Stomach (tissue), 9 donors: Measurements from ENCODE around the gene CLDN20. TPM values are rescaled to one million over a fixed set of nuclear protein-coding genes. Genes with fewer than 3 reads are reported as not detected.

Experiments used
- DNase-seq, 2 donors: peaks; one replicate each; pipeline versions ENCODE4 v3.0.0 to v3.0.0-alpha.2; 2013 to 2019
- H3K27ac ChIP-seq, 5 donors: fragments of 200-600 bp in 4 of 5; sonication (generic) in 4 of 5; one replicate each; pipeline ENCODE4 v1.5.1; 2013 to 2019; ENCODE audit warnings: mild to moderate bottlenecking in 1 of 5, moderate library complexity in 1 of 5
- H3K27me3 ChIP-seq, 3 donors: fragments of 200-600 bp; sonication (generic); one replicate each; pipeline ENCODE4 v1.5.1; 2017 to 2019; ENCODE audit warnings: mixed run types in 1 of 3
- H3K36me3 ChIP-seq, 4 donors: fragments of 200-600 bp; sonication (generic); 1 replicate in 3 of 4; 2 replicates in 1 of 4; pipeline ENCODE4 v1.5.1; 2016 to 2019
- H3K4me1 ChIP-seq, 4 donors: fragments of 200-600 bp; sonication (generic); one replicate each; pipeline ENCODE4 v1.5.1; 2016 to 2019
- H3K4me3 ChIP-seq, 4 donors: fragments of 200-600 bp; sonication (generic) in 3 of 4; one replicate each; pipeline ENCODE4 v1.5.1; 2016 to 2019; ENCODE audit warnings: mild to moderate bottlenecking in 1 of 4
- H3K9me3 ChIP-seq, 4 donors: fragments of 200-600 bp; sonication (generic); one replicate each; pipeline ENCODE4 v1.5.1; 2016 to 2019
- CTCF ChIP-seq, 7 experiments: fragments of 450-650 bp in 4 of 7; fragments of 200-600 bp in 3 of 7; sonication (generic) in 3 of 7; IDR thresholded peaks; one replicate each; pipeline ENCODE4 v1.5.1; 2016 to 2019; ENCODE audit warnings: antibody characterized with exemption in 7 of 7, control low read depth in 2 of 7, mild to moderate bottlenecking in 1 of 7
- EP300 ChIP-seq: sonication (generic); formaldehyde crosslinking; IDR thresholded peaks from one replicate; pipeline ENCODE4 v1.6.1; 2017; ENCODE audit warnings: antibody characterized with exemption
- POLR2A ChIP-seq, 4 donors: fragments of 450-650 bp; IDR thresholded peaks; one replicate each; pipeline ENCODE4 v1.6.1; 2016; ENCODE audit warnings: antibody characterized with exemption in 4 of 4, control low read depth in 2 of 4, mild to moderate bottlenecking in 1 of 4, moderate library complexity in 1 of 4
- POLR2AphosphoS5 ChIP-seq, 3 donors: sonication (generic); formaldehyde crosslinking; IDR thresholded peaks; one replicate each; pipeline ENCODE4 v1.6.1; 2016; ENCODE audit warnings: antibody characterized with exemption in 3 of 3
- WGBS, 5 donors: extraction: QIAGEN DNeasy Blood & Tissue Kit in 3 of 5; methylation state at CpG; one replicate each; pipeline versions ENCODE4 v1.1.5 to v1.1.7; 2013 to 2018; 5-methylcytosine and 5-hydroxymethylcytosine counted together
- intact Hi-C: fragments of 100-400 bp; cut with DNase I; formaldehyde crosslinking; loops from one replicate; pipeline ENCODE4 v1.15.1; 2023; ENCODE audit warnings: low total_unique reads
- polyA plus RNA-seq, 3 donors: library from polyadenylated mRNA; stranded (reverse); fragments of 200-250 nt; gene quantifications; one replicate each; pipeline ENCODE4 v1.2.3, GENCODE V29; 2013
- total RNA-seq, 5 donors: library from RNA; depleted of rRNA; stranded (reverse); fragments of >200 nt; gene quantifications; one replicate each; pipeline versions ENCODE4 v1.1.0 to v1.2.3, GENCODE V29; 2014 to 2016
- donor health status: healthy with polysubstance abuse.
- donor health status: Bipolar disorder and iron deficiency.
- donor health status: healthy.

CLDN20 gene
- total and polyA plus RNA-seq, 8 donors, result not detected

- H3K4me1 ChIP-seq, result no peaks in the 10 kb centered on the region
- no peaks in the 10 kb centered on the region for H3K9me3 ChIP-seq
- TF ChIP-seq CTCF (IDR thresholded peaks at IDR 0.05) (no peak), POLR2AphosphoS5 (IDR thresholded peaks at IDR 0.05) (no peak), EP300 (no peak), POLR2A (IDR thresholded peaks at IDR 0.05) (no peak)
- H3K27ac ChIP-seq, result no peak overlapping the region
- 84 to 94% (median 93%) methylated on average over 3 of the region's 3 CpGs for WGBS, 5 donors
- intact Hi-C loops, result no loop called here
- H3K27me3 ChIP-seq, result no peaks in the 10 kb centered on the region
- H3K4me3 ChIP-seq, result no peak overlapping the region
- peaks cover 9 to 69% (median 66%) of the 10 kb centered on the region in 4 donors for H3K36me3 ChIP-seq
- DNase-seq, result no peak
Observed at GRCh38 chr6:155259204-155259603, 4.6 kb upstream of the CLDN20 start.

GRCh38 chr6:155259897-155260296, 3.9 kb upstream of the CLDN20 start:
- Histone ChIP-seq H3K27me3 (no peaks in the 10 kb centered on the region), H3K36me3 (peaks cover 9 to 69% (median 61%) of the 10 kb centered on the region in 4 donors), H3K4me3 (no peak overlapping the region), H3K4me1 (peaks cover 0 to 2% (median 0%) of the 10 kb centered on the region in 4 donors), H3K27ac (no peak overlapping the region), H3K9me3 (no peaks in the 10 kb centered on the region)
- intact Hi-C loops, result no loop called here
- DNase-seq, result no peak
- WGBS, 5 donors, result 84 to 90% (median 89%) methylated on average over 5 of the region's 5 CpGs
- TF ChIP-seq EP300 (no peak), POLR2AphosphoS5 (IDR thresholded peaks at IDR 0.05) (no peak), CTCF (IDR thresholded peaks at IDR 0.05) (no peak), POLR2A (IDR thresholded peaks at IDR 0.05) (no peak)

- intact Hi-C loops, result no loop called here
- Histone ChIP-seq H3K36me3 (peaks cover 9 to 65% (median 55%) of the 10 kb centered on the region in 4 donors), H3K27me3 (no peaks in the 10 kb centered on the region), H3K4me1 (peaks cover 0 to 4% (median 0%) of the 10 kb centered on the region in 4 donors), H3K4me3 (no peak overlapping the region), H3K27ac (no peak overlapping the region), H3K9me3 (no peaks in the 10 kb centered on the region)
- WGBS, 5 donors, result 50 to 80% (median 63%) methylated on average over 3 of the region's 3 CpGs
- DNase-seq, result no peak
- no peak for TF ChIP-seq POLR2A (IDR thresholded peaks at IDR 0.05)
- no peak for TF ChIP-seq POLR2AphosphoS5 (IDR thresholded peaks at IDR 0.05)
- TF ChIP-seq CTCF (IDR thresholded peaks at IDR 0.05), result no peak
- no peak for TF ChIP-seq EP300
Observed at GRCh38 chr6:155260686-155261085, 3.1 kb upstream of the CLDN20 start.

- intact Hi-C loops, result no loop called here
- WGBS, 5 donors, result 86 to 93% (median 89%) methylated on average over 11 of the region's 11 CpGs
- TF ChIP-seq EP300 (no peak), CTCF (IDR thresholded peaks at IDR 0.05) (no peak), POLR2A (IDR thresholded peaks at IDR 0.05) (no peak), POLR2AphosphoS5 (IDR thresholded peaks at IDR 0.05) (no peak)
Observed at GRCh38 chr6:155261111-155261900, 2.5 kb upstream of the CLDN20 start.

More at GRCh38 chr6:155261111-155261900, 2.5 kb upstream of the CLDN20 start:
- Histone ChIP-seq H3K36me3 (peaks cover 8 to 58% (median 49%) of the 10 kb centered on the region in 4 donors), H3K4me1 (peaks cover 0 to 4% (median 0%) of the 10 kb centered on the region in 4 donors), H3K4me3 (no peak overlapping the region), H3K27me3 (no peaks in the 10 kb centered on the region), H3K9me3 (no peaks in the 10 kb centered on the region), H3K27ac (no peak overlapping the region)
- no peak for DNase-seq
